ENCODE measurements around the gene HECW1. TPM values are rescaled to one million over a fixed set of nuclear protein-coding genes. Genes with fewer than 3 reads are reported as not detected.

HECW1 gene
- total and polyA plus RNA-seq, 10 of the 15 experiments (the other 5 are each of a cell fraction or from before 2014, with no cell fraction given): under 0.01 to 0.31 (median 0.04) TPM; not detected in 3

DNA sequence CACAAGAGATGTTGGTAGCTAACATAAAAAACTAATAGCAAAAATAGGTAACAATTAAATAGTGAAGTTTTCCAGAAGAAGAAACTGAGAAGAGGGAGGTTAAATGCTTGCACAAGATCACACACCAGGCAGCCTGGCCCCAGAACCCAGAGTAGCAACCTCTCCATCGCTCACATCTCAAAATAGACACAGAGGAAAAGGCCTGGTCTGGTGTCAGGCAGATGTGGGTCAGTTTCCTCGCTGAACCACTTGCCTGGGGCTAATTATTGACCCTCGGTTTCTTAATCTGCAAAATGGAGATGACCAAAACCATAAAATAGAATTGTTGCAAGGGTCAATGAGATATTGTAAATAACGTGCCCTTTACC, 425.9 kb downstream of the HECW1 start (continued):
- TF ChIP-seq, protein P1, sequence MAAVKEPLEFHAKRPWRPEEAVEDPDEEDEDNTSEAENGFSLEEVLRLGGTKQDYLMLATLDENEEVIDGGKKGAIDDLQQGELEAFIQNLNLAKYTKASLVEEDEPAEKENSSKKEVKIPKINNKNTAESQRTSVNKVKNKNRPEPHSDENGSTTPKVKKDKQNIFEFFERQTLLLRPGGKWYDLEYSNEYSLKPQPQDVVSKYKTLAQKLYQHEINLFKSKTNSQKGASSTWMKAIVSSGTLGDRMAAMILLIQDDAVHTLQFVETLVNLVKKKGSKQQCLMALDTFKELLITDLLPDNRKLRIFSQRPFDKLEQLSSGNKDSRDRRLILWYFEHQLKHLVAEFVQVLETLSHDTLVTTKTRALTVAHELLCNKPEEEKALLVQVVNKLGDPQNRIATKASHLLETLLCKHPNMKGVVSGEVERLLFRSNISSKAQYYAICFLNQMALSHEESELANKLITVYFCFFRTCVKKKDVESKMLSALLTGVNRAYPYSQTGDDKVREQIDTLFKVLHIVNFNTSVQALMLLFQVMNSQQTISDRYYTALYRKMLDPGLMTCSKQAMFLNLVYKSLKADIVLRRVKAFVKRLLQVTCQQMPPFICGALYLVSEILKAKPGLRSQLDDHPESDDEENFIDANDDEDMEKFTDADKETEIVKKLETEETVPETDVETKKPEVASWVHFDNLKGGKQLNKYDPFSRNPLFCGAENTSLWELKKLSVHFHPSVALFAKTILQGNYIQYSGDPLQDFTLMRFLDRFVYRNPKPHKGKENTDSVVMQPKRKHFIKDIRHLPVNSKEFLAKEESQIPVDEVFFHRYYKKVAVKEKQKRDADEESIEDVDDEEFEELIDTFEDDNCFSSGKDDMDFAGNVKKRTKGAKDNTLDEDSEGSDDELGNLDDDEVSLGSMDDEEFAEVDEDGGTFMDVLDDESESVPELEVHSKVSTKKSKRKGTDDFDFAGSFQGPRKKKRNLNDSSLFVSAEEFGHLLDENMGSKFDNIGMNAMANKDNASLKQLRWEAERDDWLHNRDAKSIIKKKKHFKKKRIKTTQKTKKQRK (IDR thresholded peaks at IDR 0.05; ENCODE audit: low read depth, low read length): no peak
- TF ChIP-seq MXI1 (IDR thresholded peaks at IDR 0.05; ENCODE audit: low read depth, low read length): no peak
- TF ChIP-seq, protein P2, sequence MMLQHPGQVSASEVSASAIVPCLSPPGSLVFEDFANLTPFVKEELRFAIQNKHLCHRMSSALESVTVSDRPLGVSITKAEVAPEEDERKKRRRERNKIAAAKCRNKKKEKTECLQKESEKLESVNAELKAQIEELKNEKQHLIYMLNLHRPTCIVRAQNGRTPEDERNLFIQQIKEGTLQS (IDR thresholded peaks at IDR 0.05; ENCODE audit: borderline replicate concordance, extremely low read depth, low read depth, low read length): no peak
- no peak for TF ChIP-seq NFIC (IDR thresholded peaks at IDR 0.05; ENCODE audit: low read depth, low read length)
- TF ChIP-seq, protein P3, sequence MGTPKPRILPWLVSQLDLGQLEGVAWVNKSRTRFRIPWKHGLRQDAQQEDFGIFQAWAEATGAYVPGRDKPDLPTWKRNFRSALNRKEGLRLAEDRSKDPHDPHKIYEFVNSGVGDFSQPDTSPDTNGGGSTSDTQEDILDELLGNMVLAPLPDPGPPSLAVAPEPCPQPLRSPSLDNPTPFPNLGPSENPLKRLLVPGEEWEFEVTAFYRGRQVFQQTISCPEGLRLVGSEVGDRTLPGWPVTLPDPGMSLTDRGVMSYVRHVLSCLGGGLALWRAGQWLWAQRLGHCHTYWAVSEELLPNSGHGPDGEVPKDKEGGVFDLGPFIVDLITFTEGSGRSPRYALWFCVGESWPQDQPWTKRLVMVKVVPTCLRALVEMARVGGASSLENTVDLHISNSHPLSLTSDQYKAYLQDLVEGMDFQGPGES (IDR thresholded peaks at IDR 0.05): no peak
- no peak for TF ChIP-seq NR2C1 (IDR thresholded peaks at IDR 0.05)

DNA sequence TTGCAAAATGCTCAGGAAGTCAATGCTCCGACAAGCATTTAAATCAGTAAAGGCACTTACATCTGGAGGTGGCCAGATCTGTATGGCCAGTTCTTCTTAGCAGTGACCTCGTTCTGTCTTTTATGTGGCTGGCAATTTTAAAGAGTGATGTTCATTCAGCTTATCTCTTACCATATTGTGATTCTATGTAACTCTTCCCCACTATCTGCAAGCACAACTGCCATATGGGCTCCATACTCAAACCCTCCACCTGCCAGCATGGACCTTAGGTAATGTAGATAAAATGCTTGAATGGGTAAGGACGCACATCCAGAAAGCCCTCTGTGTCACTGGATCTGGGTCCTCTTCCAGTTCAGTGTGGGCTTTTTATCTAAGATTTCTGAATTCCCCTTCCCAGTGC, 428.0 kb downstream of the HECW1 start:
- CTCF ChIA-PET: no interaction called here
- H4K20me1 ChIP-seq (ENCODE audit: control insufficient read depth, insufficient read depth): no peaks in the 10 kb centered on the region
- FAIRE-seq: no peak
- WGBS (ENCODE audit: insufficient coverage, insufficient replicate concordance, low lambda C conversion rate, missing lambda C conversion rate): 44% methylated on average over 3 of the region's 3 CpGs
- no peak overlapping the region for H3K27ac ChIP-seq (ENCODE audit: control insufficient read depth, insufficient read depth)
- no TSS peak for BruUV-seq (replicated peaks)
- SMC1A ChIA-PET (ENCODE audit: uncharacterized antibody, unreplicated experiment): interaction anchor here (0.6 kb wide), 2 partner anchors 31 to 383 kb away, joined by 3 to 4 read pairs; no protein-coding TSS in a partner anchor
- H3K79me2 ChIP-seq (ENCODE audit: control insufficient read depth, insufficient read depth, low read length): no peaks in the 10 kb centered on the region
- H2AFZ ChIP-seq (ENCODE audit: control insufficient read depth, low read depth, low read length): no peak overlapping the region
- H3K9me3 ChIP-seq (replicated peaks; ENCODE audit: control insufficient read depth, insufficient read depth, low read length): no peaks in the 10 kb centered on the region
- H3K9ac ChIP-seq (ENCODE audit: control insufficient read depth, insufficient read depth, low read length): no peak overlapping the region
- no peak for DNase-seq (ENCODE audit: low read depth, low spot score)
- H3K4me3 ChIP-seq: no peak overlapping the region
- intact Hi-C loops (cut with micrococcal nuclease; ENCODE audit: unreplicated experiment) (no loop called here), in situ Hi-C loops (cut with MboI) (no loop called here)
- H3K4me1 ChIP-seq (ENCODE audit: control insufficient read depth, insufficient read depth, low read length): no peaks in the 10 kb centered on the region
- peaks cover 0 to 4% of the 10 kb centered on the region in 2 experiments; a peak in 1 of 4 replicates for H3K27me3 ChIP-seq (replicated peaks in 1 of 2; ENCODE audit: control insufficient read depth in 2 of 2, insufficient read depth in 2 of 2, low read length in 1 of 2)
- ATAC-seq: no peak
- POLR2A ChIA-PET: no interaction called here
- no peak overlapping the region for H3K4me2 ChIP-seq (ENCODE audit: control insufficient read depth, insufficient read depth)
- RAD21 ChIA-PET (ENCODE audit: unreplicated experiment): no interaction called here
- no peaks in the 10 kb centered on the region for H3K36me3 ChIP-seq (ENCODE audit: control insufficient read depth in 2 of 2, insufficient read depth in 2 of 2, low read length in 1 of 2)
- TF ChIP-seq, protein P4, sequence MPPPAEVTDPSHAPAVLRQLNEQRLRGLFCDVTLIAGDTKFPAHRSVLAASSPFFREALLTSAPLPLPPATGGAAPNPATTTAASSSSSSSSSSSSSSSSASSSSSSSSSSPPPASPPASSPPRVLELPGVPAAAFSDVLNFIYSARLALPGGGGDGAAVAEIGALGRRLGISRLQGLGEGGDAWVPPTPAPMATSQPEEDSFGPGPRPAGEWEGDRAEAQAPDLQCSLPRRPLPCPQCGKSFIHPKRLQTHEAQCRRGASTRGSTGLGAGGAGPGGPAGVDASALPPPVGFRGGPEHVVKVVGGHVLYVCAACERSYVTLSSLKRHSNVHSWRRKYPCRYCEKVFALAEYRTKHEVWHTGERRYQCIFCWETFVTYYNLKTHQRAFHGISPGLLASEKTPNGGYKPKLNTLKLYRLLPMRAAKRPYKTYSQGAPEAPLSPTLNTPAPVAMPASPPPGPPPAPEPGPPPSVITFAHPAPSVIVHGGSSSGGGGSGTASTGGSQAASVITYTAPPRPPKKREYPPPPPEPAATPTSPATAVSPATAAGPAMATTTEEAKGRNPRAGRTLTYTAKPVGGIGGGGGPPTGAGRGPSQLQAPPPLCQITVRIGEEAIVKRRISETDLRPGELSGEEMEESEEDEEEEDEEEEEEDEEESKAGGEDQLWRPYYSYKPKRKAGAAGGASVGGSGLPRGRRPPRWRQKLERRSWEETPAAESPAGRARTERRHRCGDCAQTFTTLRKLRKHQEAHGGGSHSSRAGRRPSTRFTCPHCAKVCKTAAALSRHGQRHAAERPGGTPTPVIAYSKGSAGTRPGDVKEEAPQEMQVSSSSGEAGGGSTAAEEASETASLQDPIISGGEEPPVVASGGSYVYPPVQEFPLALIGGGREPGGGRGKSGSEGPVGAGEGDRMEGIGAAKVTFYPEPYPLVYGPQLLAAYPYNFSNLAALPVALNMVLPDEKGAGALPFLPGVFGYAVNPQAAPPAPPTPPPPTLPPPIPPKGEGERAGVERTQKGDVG (CRISPR knock-in tag; IDR thresholded peaks at IDR 0.05): no peak
- TF ChIP-seq, protein P5, sequence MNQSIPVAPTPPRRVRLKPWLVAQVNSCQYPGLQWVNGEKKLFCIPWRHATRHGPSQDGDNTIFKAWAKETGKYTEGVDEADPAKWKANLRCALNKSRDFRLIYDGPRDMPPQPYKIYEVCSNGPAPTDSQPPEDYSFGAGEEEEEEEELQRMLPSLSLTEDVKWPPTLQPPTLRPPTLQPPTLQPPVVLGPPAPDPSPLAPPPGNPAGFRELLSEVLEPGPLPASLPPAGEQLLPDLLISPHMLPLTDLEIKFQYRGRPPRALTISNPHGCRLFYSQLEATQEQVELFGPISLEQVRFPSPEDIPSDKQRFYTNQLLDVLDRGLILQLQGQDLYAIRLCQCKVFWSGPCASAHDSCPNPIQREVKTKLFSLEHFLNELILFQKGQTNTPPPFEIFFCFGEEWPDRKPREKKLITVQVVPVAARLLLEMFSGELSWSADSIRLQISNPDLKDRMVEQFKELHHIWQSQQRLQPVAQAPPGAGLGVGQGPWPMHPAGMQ (IDR thresholded peaks at IDR 0.05; ENCODE audit: borderline replicate concordance): no peak
- TF ChIP-seq, protein P6, sequence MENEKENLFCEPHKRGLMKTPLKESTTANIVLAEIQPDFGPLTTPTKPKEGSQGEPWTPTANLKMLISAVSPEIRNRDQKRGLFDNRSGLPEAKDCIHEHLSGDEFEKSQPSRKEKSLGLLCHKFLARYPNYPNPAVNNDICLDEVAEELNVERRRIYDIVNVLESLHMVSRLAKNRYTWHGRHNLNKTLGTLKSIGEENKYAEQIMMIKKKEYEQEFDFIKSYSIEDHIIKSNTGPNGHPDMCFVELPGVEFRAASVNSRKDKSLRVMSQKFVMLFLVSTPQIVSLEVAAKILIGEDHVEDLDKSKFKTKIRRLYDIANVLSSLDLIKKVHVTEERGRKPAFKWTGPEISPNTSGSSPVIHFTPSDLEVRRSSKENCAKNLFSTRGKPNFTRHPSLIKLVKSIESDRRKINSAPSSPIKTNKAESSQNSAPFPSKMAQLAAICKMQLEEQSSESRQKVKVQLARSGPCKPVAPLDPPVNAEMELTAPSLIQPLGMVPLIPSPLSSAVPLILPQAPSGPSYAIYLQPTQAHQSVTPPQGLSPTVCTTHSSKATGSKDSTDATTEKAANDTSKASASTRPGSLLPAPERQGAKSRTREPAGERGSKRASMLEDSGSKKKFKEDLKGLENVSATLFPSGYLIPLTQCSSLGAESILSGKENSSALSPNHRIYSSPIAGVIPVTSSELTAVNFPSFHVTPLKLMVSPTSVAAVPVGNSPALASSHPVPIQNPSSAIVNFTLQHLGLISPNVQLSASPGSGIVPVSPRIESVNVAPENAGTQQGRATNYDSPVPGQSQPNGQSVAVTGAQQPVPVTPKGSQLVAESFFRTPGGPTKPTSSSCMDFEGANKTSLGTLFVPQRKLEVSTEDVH (IDR thresholded peaks at IDR 0.05; ENCODE audit: low read depth, partially characterized antibody): no peak

All from GM12878 (cell line).